Measurements from ENCODE around the gene SDR42E1. TPM values are rescaled to one million over a fixed set of nuclear protein-coding genes. Genes with fewer than 3 reads are reported as not detected.
A peak's percentile ranks its signal among the peaks of the same experiment; 100 is the strongest.

The SDR42E1 gene
- total and polyA plus RNA-seq, 2 donors (not counting 3 experiments of a cell fraction or from before 2014, with no cell fraction given), result 0.08 TPM; not detected in 1

GRCh38 chr16:82017911-82018568, 6.8 kb upstream of the SDR42E1 start:
- intact Hi-C loops (cut with micrococcal nuclease), result loop anchor here (2.0 to 5.0 kb wide), 2 partner anchors 39 to 77 kb away; no protein-coding TSS in a partner anchor
- Histone ChIP-seq H3K9ac (replicated peaks; ENCODE audit: extremely low read depth, insufficient read depth, low read length) (no peak overlapping the region), H3K4me2 (ENCODE audit: insufficient read depth, low read length) (no peak overlapping the region), H3K9me1 (replicated peaks; ENCODE audit: control insufficient read depth, extremely low read depth, insufficient read depth, low read length) (no peaks in the 10 kb centered on the region), H4K20me1 (replicated peaks; ENCODE audit: control insufficient read depth, extremely low read depth, insufficient read depth, low read length) (no peaks in the 10 kb centered on the region), H3K27ac (ENCODE audit: insufficient read depth, low read depth, low read length) (no peak overlapping the region), H3K27me3 (ENCODE audit: control insufficient read depth in 2 of 2, insufficient read depth in 2 of 2, low read length in 2 of 2) (peaks cover 1 to 9% of the 10 kb centered on the region in 2 experiments), H3K9me3 (replicated peaks; ENCODE audit: control insufficient read depth, insufficient read depth, low read length) (no peaks in the 10 kb centered on the region), H3K79me2 (ENCODE audit: control insufficient read depth, insufficient read depth, low read length) (no peaks in the 10 kb centered on the region), H3K36me3 (ENCODE audit: control insufficient read depth in 2 of 2, extremely low read depth in 1 of 2, insufficient read depth in 2 of 2, low read length in 2 of 2) (no peaks in the 10 kb centered on the region), H3K4me3 (replicated peaks in 1 of 3; ENCODE audit: insufficient read depth in 1 of 3, low read depth in 1 of 3, low read length in 3 of 3) (no peak overlapping the region), H2AFZ (ENCODE audit: low read depth, low read length) (no peak overlapping the region), H3K4me1 (ENCODE audit: control insufficient read depth, extremely low read depth, insufficient read depth, low read length) (peaks cover 9% of the 10 kb centered on the region)
- no peak for TF ChIP-seq POLR2AphosphoS5 (IDR thresholded peaks at IDR 0.05; ENCODE audit: insufficient read depth, low read depth, low read length)
- dilution Hi-C loops (cut with MboI; ENCODE audit: extremely low pct_ligation_motif_present, low sequenced_read_pairs), result no loop called here
- POLR2A ChIA-PET, result no interaction called here
- no peak for DNase-seq (ENCODE audit: low read depth, low spot score)
- CTCF ChIA-PET, result interaction anchor here (2.1 kb wide), 2 partner anchors 21 to 212 kb away, joined by 11 to 20 read pairs; no protein-coding TSS in a partner anchor
- FAIRE-seq, result no peak
- no TSS peak for BruUV-seq (replicated peaks)

DNA sequence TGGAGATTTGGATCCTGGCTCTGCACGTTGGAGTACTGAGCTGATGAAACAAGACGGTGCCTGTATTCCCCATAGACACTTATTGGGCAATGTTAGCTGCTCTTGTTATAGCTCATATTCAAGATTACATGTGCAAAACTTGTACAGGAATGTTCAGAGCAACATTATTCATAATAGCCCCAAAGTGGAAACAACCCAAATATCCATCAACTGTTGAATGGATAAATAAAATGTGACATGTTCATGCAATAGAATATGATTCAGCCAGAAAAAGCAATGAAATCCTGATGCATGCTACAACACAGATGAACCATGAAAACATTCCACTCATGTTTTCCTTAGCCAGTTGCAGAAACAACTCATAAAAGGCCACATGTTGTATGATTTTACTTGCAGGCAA, 5.7 kb upstream of the SDR42E1 start:
- POLR2A ChIA-PET, result no interaction called here
- Histone ChIP-seq H3K36me3 (ENCODE audit: control insufficient read depth in 2 of 2, extremely low read depth in 1 of 2, insufficient read depth in 2 of 2, low read length in 2 of 2) (no peaks in the 10 kb centered on the region), H3K4me3 (replicated peaks in 1 of 3; ENCODE audit: insufficient read depth in 1 of 3, low read depth in 1 of 3, low read length in 3 of 3) (no peak overlapping the region), H3K79me2 (ENCODE audit: control insufficient read depth, insufficient read depth, low read length) (no peaks in the 10 kb centered on the region), H3K27me3 (ENCODE audit: control insufficient read depth in 2 of 2, insufficient read depth in 2 of 2, low read length in 2 of 2) (peaks cover 4 to 8% of the 10 kb centered on the region in 2 experiments), H3K9me1 (replicated peaks; ENCODE audit: control insufficient read depth, extremely low read depth, insufficient read depth, low read length) (no peaks in the 10 kb centered on the region), H2AFZ (ENCODE audit: low read depth, low read length) (no peak overlapping the region), H3K4me2 (ENCODE audit: insufficient read depth, low read length) (peak overlapping the region; percentile 90), H3K9me3 (replicated peaks; ENCODE audit: control insufficient read depth, insufficient read depth, low read length) (no peaks in the 10 kb centered on the region), H3K4me1 (ENCODE audit: control insufficient read depth, extremely low read depth, insufficient read depth, low read length) (peaks cover 9% of the 10 kb centered on the region), H3K9ac (replicated peaks; ENCODE audit: extremely low read depth, insufficient read depth, low read length) (no peak overlapping the region), H3K27ac (ENCODE audit: insufficient read depth, low read depth, low read length) (no peak overlapping the region), H4K20me1 (replicated peaks; ENCODE audit: control insufficient read depth, extremely low read depth, insufficient read depth, low read length) (no peaks in the 10 kb centered on the region)
- TF ChIP-seq JUN (IDR thresholded peaks at IDR 0.05; ENCODE audit: borderline replicate concordance, insufficient read depth, insufficient read length, low read depth), result no peak
- intact Hi-C loops (cut with micrococcal nuclease) (loop anchor here (1.0 to 5.0 kb wide), 3 partner anchors 20 to 76 kb away; no protein-coding TSS in a partner anchor), dilution Hi-C loops (cut with MboI; ENCODE audit: extremely low pct_ligation_motif_present, low sequenced_read_pairs) (no loop called here)
- CTCF ChIA-PET, result interaction anchor here (0.5 to 2.1 kb wide), 22 partner anchors 8 to 873 kb away, joined by 3 to 20 read pairs (median 4); partner anchors contain the start of gene MPHOSPH6
- DNase-seq (ENCODE audit: low read depth, low spot score) (no peak), FAIRE-seq (no peak)
- no TSS peak for BruUV-seq (replicated peaks)
